ENCODE results near the gene SULT1B1. TPM values are rescaled to one million over a fixed set of nuclear protein-coding genes. Genes with fewer than 3 reads are reported as not detected.

The SULT1B1 gene
- total RNA-seq, 2 experiments from 2014 or later, result 0.08 TPM; not detected in 1

DNA sequence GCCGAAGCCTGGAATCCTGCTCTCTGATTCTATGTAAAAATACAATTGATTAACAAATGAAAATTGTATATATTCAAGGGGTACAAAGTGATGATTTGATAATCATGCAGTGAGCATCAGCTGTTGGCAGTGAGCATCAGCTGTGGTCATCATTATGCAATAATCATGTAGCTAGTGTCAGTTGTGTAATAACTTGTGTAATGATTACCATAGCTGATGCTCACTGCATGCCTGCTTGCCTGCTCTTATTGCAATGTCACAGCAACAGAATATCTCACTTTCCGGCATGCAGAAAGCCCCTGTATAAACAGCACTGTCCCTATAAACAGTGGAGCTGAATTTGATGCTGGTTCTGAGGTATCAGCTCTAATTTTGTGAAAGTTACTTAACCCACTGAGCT lies 46.8 kb downstream of the SULT1B1 start:
- Histone ChIP-seq H3K9me2 (ENCODE audit: insufficient read depth, low read length) (no peaks in the 10 kb centered on the region), H3K27ac (ENCODE audit: low read depth, low read length, poor library complexity, severe bottlenecking) (no peak overlapping the region), H3K4me3 (ENCODE audit: low read depth, low read length, poor library complexity, severe bottlenecking) (no peak overlapping the region), H3K9me3 (ENCODE audit: low read length) (no peaks in the 10 kb centered on the region), H3K4me1 (ENCODE audit: insufficient read depth, low read length, poor library complexity, severe bottlenecking) (no peaks in the 10 kb centered on the region), H3K79me2 (ENCODE audit: insufficient read depth, low read depth, low read length) (no peaks in the 10 kb centered on the region), H4K20me1 (ENCODE audit: insufficient read depth, low read length) (no peaks in the 10 kb centered on the region), H2AFZ (ENCODE audit: low read length) (no peak overlapping the region), H3K4me2 (ENCODE audit: low read length) (no peak overlapping the region), H3K36me3 (ENCODE audit: insufficient read depth, low read length) (no peaks in the 10 kb centered on the region)
- no TSS peak for BruUV-seq (replicated peaks)
- ChIA-PET POLR2A (no interaction called here), CTCF (ENCODE audit: unreplicated experiment) (no interaction called here)
- TF ChIP-seq CTCF (conservative IDR thresholded peaks at IDR 0.05; ENCODE audit: low read length) (no peak), EZH2phosphoT487 (IDR thresholded peaks at IDR 0.05; ENCODE audit: borderline replicate concordance, low read depth, low read length) (no peak)
- DNase-seq (ENCODE audit: low spot score), result no peak
- intact Hi-C loops (cut with micrococcal nuclease; ENCODE audit: unreplicated experiment), result no loop called here

DNA sequence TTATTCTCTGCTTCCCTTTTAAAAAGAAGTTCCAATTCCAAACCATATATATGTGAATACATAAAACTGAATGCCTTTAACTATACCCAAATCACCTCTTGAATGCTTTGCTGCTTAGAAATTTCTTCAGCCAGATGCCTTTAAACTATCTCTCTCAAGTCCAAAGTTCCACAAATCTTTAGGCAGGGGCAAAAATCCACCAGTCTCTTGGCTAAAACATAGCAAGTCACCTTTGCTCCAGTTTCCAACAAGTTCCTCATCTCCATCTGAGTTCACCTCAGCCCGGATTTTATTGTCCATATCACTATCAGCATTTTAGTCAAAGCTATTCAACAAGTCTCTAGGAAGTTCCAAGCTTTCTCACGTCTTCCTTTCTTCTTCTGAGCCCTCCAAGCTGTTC lies 49.8 kb downstream of the SULT1B1 start:
- H3K4me2 ChIP-seq (ENCODE audit: low read length), result no peak overlapping the region
- ChIA-PET CTCF (ENCODE audit: unreplicated experiment) (no interaction called here), POLR2A (no interaction called here)
- TF ChIP-seq EZH2phosphoT487 (IDR thresholded peaks at IDR 0.05; ENCODE audit: borderline replicate concordance, low read depth, low read length), result no peak
- no peak for TF ChIP-seq CTCF (conservative IDR thresholded peaks at IDR 0.05; ENCODE audit: low read length)
- intact Hi-C loops (cut with micrococcal nuclease; ENCODE audit: unreplicated experiment), result no loop called here
- H3K4me1 ChIP-seq (ENCODE audit: insufficient read depth, low read length, poor library complexity, severe bottlenecking), result no peaks in the 10 kb centered on the region
- no peak overlapping the region for H3K27ac ChIP-seq (ENCODE audit: low read depth, low read length, poor library complexity, severe bottlenecking)
- DNase-seq (ENCODE audit: low spot score), result no peak
- H3K79me2 ChIP-seq (ENCODE audit: insufficient read depth, low read depth, low read length), result no peaks in the 10 kb centered on the region
- no peak overlapping the region for H2AFZ ChIP-seq (ENCODE audit: low read length)
- no peaks in the 10 kb centered on the region for H3K9me2 ChIP-seq (ENCODE audit: insufficient read depth, low read length)
- H3K9me3 ChIP-seq (ENCODE audit: low read length), result no peaks in the 10 kb centered on the region
- H3K36me3 ChIP-seq (ENCODE audit: insufficient read depth, low read length), result no peaks in the 10 kb centered on the region
- BruUV-seq (replicated peaks), result no TSS peak
- H3K4me3 ChIP-seq (ENCODE audit: low read depth, low read length, poor library complexity, severe bottlenecking), result no peak overlapping the region
- H4K20me1 ChIP-seq (ENCODE audit: insufficient read depth, low read length), result no peaks in the 10 kb centered on the region

- no peak for TF ChIP-seq CTCF (conservative IDR thresholded peaks at IDR 0.05; ENCODE audit: low read length)
- TF ChIP-seq EZH2phosphoT487 (IDR thresholded peaks at IDR 0.05; ENCODE audit: borderline replicate concordance, low read depth, low read length), result no peak
- Histone ChIP-seq H2AFZ (ENCODE audit: low read length) (no peak overlapping the region), H3K79me2 (ENCODE audit: insufficient read depth, low read depth, low read length) (no peaks in the 10 kb centered on the region), H3K27ac (ENCODE audit: low read depth, low read length, poor library complexity, severe bottlenecking) (no peak overlapping the region), H3K9me3 (ENCODE audit: low read length) (no peaks in the 10 kb centered on the region), H4K20me1 (ENCODE audit: insufficient read depth, low read length) (no peaks in the 10 kb centered on the region), H3K4me3 (ENCODE audit: low read depth, low read length, poor library complexity, severe bottlenecking) (no peak overlapping the region), H3K9me2 (ENCODE audit: insufficient read depth, low read length) (no peaks in the 10 kb centered on the region), H3K36me3 (ENCODE audit: insufficient read depth, low read length) (no peaks in the 10 kb centered on the region), H3K4me1 (ENCODE audit: insufficient read depth, low read length, poor library complexity, severe bottlenecking) (no peaks in the 10 kb centered on the region), H3K4me2 (ENCODE audit: low read length) (no peak overlapping the region)
- no TSS peak for BruUV-seq (replicated peaks)
- ChIA-PET CTCF (ENCODE audit: unreplicated experiment) (no interaction called here), POLR2A (interaction anchor here (0.6 to 1.2 kb wide), 2 partner anchors 12 to 18 kb away, joined by 3 read pairs; no protein-coding TSS in a partner anchor)
- intact Hi-C loops (cut with micrococcal nuclease; ENCODE audit: unreplicated experiment), result no loop called here
- no peak for DNase-seq (ENCODE audit: low spot score)
Measured at GRCh38 chr4:69708211-69708610, 52.2 kb downstream of the SULT1B1 start.
